22Rv1 (cell line): ENCODE data around the gene SMPX.

Experiments
- CTCF ChIP-seq: fragments of 450-650 bp; IDR thresholded peaks from 2 replicates; pipeline ENCODE4 v1.5.1; 2017; ENCODE audit warnings: mild to moderate bottlenecking
- ZFX ChIP-seq: fragments of 450-650 bp; IDR thresholded peaks from 2 replicates; pipeline ENCODE4 v1.6.1; 2017; ENCODE audit warnings: antibody characterized with exemption, borderline replicate concordance

- no peak for TF ChIP-seq CTCF
- no peak for TF ChIP-seq ZFX
Observed at GRCh38 chrX:21741364-21741763, 16.6 kb downstream of the SMPX start.
